CD8-positive, alpha-beta memory T cell (primary cell): ENCODE data around the gene PRDM5. TPM values are rescaled to one million over a fixed set of nuclear protein-coding genes. Genes with fewer than 3 reads are reported as not detected.

Experiments used
- CTCF ChIA-PET: fragments of 350-600 bp; sonication (Branson Sonifier 250); formaldehyde crosslinking; loops from one replicate; lab custom pipeline; 2021; ENCODE audit warnings: antibody characterized with exemption; lab: Charles Lee
- POLR2A ChIA-PET: fragments of 350-600 bp; sonication (Branson Sonifier 250); formaldehyde crosslinking; loops from one replicate; lab custom pipeline; 2021; ENCODE audit warnings: antibody characterized with exemption; lab: Charles Lee
- DNase-seq, 5 donors: peaks; one replicate each; pipeline versions ENCODE4 v3.0.0 to v3.0.0-alpha.2; 2020 to 2022; ENCODE audit warnings: mixed read lengths in 1 of 5
- H3K27ac ChIP-seq: one replicate; pipeline ENCODE4 v1.7.0; 2013; ENCODE audit warnings: low read depth, mild to moderate bottlenecking, low read length, moderate library complexity
- H3K27me3 ChIP-seq: 2 replicates; pipeline ENCODE4 v1.7.0; 2013; ENCODE audit warnings: low read length, mild to moderate bottlenecking; ENCODE audit not compliant: insufficient read depth, poor library complexity, severe bottlenecking
- H3K36me3 ChIP-seq: 2 replicates; pipeline ENCODE4 v1.7.0; 2013; ENCODE audit warnings: mild to moderate bottlenecking, low read length, moderate library complexity; ENCODE audit not compliant: insufficient read depth
- H3K4me1 ChIP-seq: 2 replicates; pipeline ENCODE4 v1.7.0; 2013; ENCODE audit warnings: mild to moderate bottlenecking, low read length, moderate library complexity; ENCODE audit not compliant: insufficient read depth
- H3K4me3 ChIP-seq: 2 replicates; pipeline ENCODE4 v1.7.0; 2013; ENCODE audit warnings: mild to moderate bottlenecking, low read length
- H3K9me3 ChIP-seq: 2 replicates; pipeline ENCODE4 v1.7.0; 2013; ENCODE audit warnings: mild to moderate bottlenecking, low read length
- H3K27ac Mint-ChIP-seq, 8 donors: one replicate each; pipeline ENCODE4 v1.8.0; 2020 to 2021; ENCODE audit warnings: mixed read lengths in 8 of 8, mild to moderate bottlenecking in 6 of 8, inconsistent platforms in 3 of 8, moderate library complexity in 3 of 8
- H3K27me3 Mint-ChIP-seq, 2 donors: one replicate each; pipeline ENCODE4 v1.8.0; 2020 to 2021; ENCODE audit warnings: mixed read lengths in 2 of 2, mild to moderate bottlenecking in 1 of 2, moderate library complexity in 1 of 2
- H3K36me3 Mint-ChIP-seq, 3 donors: one replicate each; pipeline ENCODE4 v1.8.0; 2020 to 2021; ENCODE audit warnings: mixed read lengths in 3 of 3, inconsistent platforms in 1 of 3, mild to moderate bottlenecking in 1 of 3
- H3K4me1 Mint-ChIP-seq, 3 donors: one replicate each; pipeline ENCODE4 v1.8.0; 2020 to 2021; ENCODE audit warnings: mixed read lengths in 3 of 3, inconsistent platforms in 1 of 3, mild to moderate bottlenecking in 1 of 3
- H3K4me3 Mint-ChIP-seq, 7 donors: one replicate each; pipeline ENCODE4 v1.8.0; 2020 to 2021; ENCODE audit warnings: mixed read lengths in 7 of 7, mild to moderate bottlenecking in 6 of 7, moderate library complexity in 4 of 7, inconsistent platforms in 2 of 7
- H3K9me3 Mint-ChIP-seq, 5 donors: one replicate each; pipeline ENCODE4 v1.8.0; 2020 to 2022; ENCODE audit warnings: mixed read lengths in 5 of 5, mild to moderate bottlenecking in 3 of 5, moderate library complexity in 2 of 5, inconsistent platforms in 1 of 5
- polyA plus RNA-seq: library from polyadenylated mRNA; unstranded; fragments of 300-500 nt; fragmentation: Illumina TruSeq; gene quantifications from one replicate; pipeline ENCODE4 v1.2.3, GENCODE V29; 2021
- total RNA-seq, 2 experiments: library from RNA; stranded (reverse); gene quantifications; one replicate each; pipeline ENCODE4 v1.2.3, GENCODE V29; 2021

PRDM5 gene
- total and polyA plus RNA-seq, 3 experiments from 2014 or later, result 0.08 to 0.63 (median 0.24) TPM

- DNase-seq, result no peak
- CTCF ChIA-PET, result no interaction called here
- Histone ChIP-seq H3K36me3 (no peaks in the 10 kb centered on the region), H3K27me3 (peaks cover 3% of the 10 kb centered on the region), H3K4me1 (no peaks in the 10 kb centered on the region), H3K27ac (no peak overlapping the region), H3K9me3 (no peaks in the 10 kb centered on the region), H3K4me3 (no peak overlapping the region)
- no peak overlapping the region for H3K4me3 Mint-ChIP-seq
- H3K36me3 Mint-ChIP-seq, result no peaks in the 10 kb centered on the region
- H3K27me3 Mint-ChIP-seq, result peaks cover 14 to 20% of the 10 kb centered on the region in 2 donors
- H3K27ac Mint-ChIP-seq, result no peak overlapping the region
- no peaks in the 10 kb centered on the region for H3K4me1 Mint-ChIP-seq
- peaks cover 1 to 9% (median 5%) of the 10 kb centered on the region in 5 donors for H3K9me3 Mint-ChIP-seq
- POLR2A ChIA-PET, result no interaction called here
Measured at GRCh38 chr4:120940547-120940946, 18.0 kb upstream of the PRDM5 start.

DNA sequence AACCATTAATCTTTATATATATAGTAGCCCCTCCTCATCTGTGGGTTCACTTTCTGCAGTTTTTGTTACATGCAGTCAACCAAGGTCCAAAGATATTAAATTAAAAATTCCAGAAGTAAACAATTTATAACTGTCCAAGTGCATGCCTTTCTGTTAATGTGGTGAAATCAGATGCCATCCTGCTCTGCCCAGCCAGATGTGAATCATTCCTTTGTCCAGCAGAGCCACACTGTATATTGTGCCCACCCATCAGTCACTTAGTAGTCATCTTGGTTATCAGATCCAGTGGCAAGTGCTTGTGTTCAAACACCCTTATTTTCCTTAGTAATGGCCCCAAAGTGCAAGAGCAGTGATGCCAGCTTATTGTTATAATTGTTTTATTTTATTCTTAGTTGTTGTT, 17.2 kb upstream of the PRDM5 start:
- CTCF ChIA-PET, result no interaction called here
- Mint-ChIP-seq H3K27ac (no peak overlapping the region), H3K27me3 (peaks cover 9 to 22% of the 10 kb centered on the region in 2 donors), H3K36me3 (no peaks in the 10 kb centered on the region), H3K9me3 (peaks cover 0 to 5% (median 4%) of the 10 kb centered on the region in 5 donors), H3K4me1 (no peaks in the 10 kb centered on the region), H3K4me3 (no peak overlapping the region)
- H3K4me3 ChIP-seq, result no peak overlapping the region
- H3K27me3 ChIP-seq, result peaks cover 3% of the 10 kb centered on the region
- H3K36me3 ChIP-seq, result no peaks in the 10 kb centered on the region
- no peaks in the 10 kb centered on the region for H3K9me3 ChIP-seq
- H3K4me1 ChIP-seq, result no peaks in the 10 kb centered on the region
- no peak overlapping the region for H3K27ac ChIP-seq
- POLR2A ChIA-PET, result no interaction called here
- no peak for DNase-seq

DNA sequence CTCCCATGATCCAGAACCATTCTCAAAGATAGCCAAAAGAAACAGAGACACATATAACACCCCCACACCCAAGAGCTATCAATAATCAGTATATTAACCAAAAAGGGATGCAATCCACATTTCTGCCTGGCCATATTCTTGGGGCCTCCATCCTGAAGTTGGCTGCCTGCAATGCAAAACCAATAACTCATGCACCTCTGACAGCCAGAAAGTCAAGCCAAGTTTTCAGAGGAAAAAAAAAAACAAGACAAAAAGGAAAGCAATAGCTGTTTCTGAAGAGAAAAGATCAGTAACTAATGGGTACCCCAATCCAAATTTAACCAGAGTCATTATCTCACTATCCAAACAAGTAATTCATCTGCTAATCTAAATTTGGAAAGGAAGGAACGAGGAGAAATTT, 7.3 kb upstream of the PRDM5 start:
- DNase-seq, result no peak
- Histone ChIP-seq H3K4me3 (no peak overlapping the region), H3K36me3 (no peaks in the 10 kb centered on the region), H3K27me3 (no peaks in the 10 kb centered on the region), H3K9me3 (no peaks in the 10 kb centered on the region), H3K27ac (no peak overlapping the region), H3K4me1 (no peaks in the 10 kb centered on the region)
- H3K27me3 Mint-ChIP-seq, result peaks cover 3 to 24% of the 10 kb centered on the region in 2 donors
- no peaks in the 10 kb centered on the region for H3K4me1 Mint-ChIP-seq
- H3K27ac Mint-ChIP-seq, result no peak overlapping the region
- H3K4me3 Mint-ChIP-seq, result no peak overlapping the region
- H3K9me3 Mint-ChIP-seq, result no peaks in the 10 kb centered on the region
- no peaks in the 10 kb centered on the region for H3K36me3 Mint-ChIP-seq
- ChIA-PET POLR2A (no interaction called here), CTCF (no interaction called here)

GRCh38 chr4:120927801-120928409, 5.4 kb upstream of the PRDM5 start:
- H3K27me3 Mint-ChIP-seq, result peaks cover 12 to 21% of the 10 kb centered on the region in 2 donors
- CTCF ChIA-PET, result no interaction called here
- POLR2A ChIA-PET, result no interaction called here
- H3K9me3 Mint-ChIP-seq, result no peaks in the 10 kb centered on the region
- no peak overlapping the region for H3K27ac Mint-ChIP-seq
- H3K36me3 Mint-ChIP-seq, result no peaks in the 10 kb centered on the region
- Histone ChIP-seq H3K36me3 (no peaks in the 10 kb centered on the region), H3K4me1 (no peaks in the 10 kb centered on the region), H3K9me3 (no peaks in the 10 kb centered on the region), H3K4me3 (no peak overlapping the region), H3K27me3 (no peaks in the 10 kb centered on the region), H3K27ac (no peak overlapping the region)
- no peak overlapping the region for H3K4me3 Mint-ChIP-seq
- no peak for DNase-seq
- H3K4me1 Mint-ChIP-seq, result peaks cover 3 to 8% (median 6%) of the 10 kb centered on the region in 3 donors

DNA sequence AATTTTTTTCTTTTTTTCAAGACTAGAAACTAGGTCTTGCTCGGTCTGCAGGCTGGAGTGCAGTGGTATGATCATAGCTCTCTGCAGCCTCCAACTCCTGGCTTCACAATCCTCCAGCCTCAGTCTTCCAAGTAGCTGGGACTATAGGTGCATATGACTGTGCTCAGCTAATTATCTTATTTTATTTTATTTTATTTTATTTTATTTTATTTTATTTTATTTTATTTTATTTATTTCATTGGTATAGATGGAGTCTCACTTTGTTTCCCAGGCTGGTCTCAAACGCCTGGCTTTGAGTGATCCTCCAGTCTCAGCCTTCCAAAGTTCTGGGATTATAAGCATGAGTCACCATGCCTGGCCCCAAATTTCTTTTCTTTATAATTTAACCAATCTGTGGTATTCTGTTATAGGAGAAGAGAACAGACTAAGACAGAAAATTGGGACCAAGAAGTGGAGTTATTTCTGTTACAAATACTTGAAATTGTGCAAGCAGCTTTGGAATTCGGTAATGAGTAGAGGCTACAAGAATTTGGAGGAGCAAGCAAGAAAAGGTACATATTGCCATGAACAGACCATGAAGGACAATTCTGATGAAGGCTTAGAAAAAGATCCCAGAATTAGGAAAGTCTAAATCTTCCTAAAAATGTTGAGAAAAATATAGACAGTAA, 4.0 kb upstream of the PRDM5 start:
- POLR2A ChIA-PET, result no interaction called here

DNA sequence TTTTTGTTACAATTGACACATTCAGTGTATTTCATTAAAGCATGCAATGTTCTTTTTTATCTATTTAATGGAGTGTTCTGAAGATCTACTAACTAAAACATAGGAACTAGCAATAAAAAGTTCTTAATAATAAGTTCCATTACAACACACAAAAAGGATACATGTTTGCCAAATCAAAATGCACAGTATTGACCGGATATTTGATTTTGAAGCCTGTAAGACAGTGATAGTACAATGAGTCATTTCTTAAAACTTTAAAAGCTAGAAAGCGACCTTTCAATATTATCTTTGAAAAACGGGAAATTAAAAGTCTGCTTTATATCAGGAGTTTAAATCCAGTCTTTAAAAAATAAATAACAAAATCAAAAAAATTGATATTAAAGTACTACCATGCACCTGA, 2.4 kb upstream of the PRDM5 start:
- Mint-ChIP-seq H3K27ac (no peak overlapping the region), H3K4me1 (peaks cover 9 to 17% (median 14%) of the 10 kb centered on the region in 3 donors), H3K4me3 (peak overlapping the region in 1 of 7 donors; percentile 33), H3K27me3 (peaks cover 17 to 25% of the 10 kb centered on the region in 2 donors), H3K9me3 (no peaks in the 10 kb centered on the region), H3K36me3 (peaks cover 0 to 3% (median 0%) of the 10 kb centered on the region in 3 donors)
- no peak for DNase-seq
- Histone ChIP-seq H3K9me3 (no peaks in the 10 kb centered on the region), H3K36me3 (no peaks in the 10 kb centered on the region), H3K4me3 (no peak overlapping the region), H3K4me1 (peaks cover 7% of the 10 kb centered on the region), H3K27ac (no peak overlapping the region), H3K27me3 (no peaks in the 10 kb centered on the region)
- ChIA-PET POLR2A (no interaction called here), CTCF (no interaction called here)

More for the DNA sequence above, 4.0 kb upstream of the PRDM5 start:
- CTCF ChIA-PET, result no interaction called here
- Histone ChIP-seq H3K9me3 (no peaks in the 10 kb centered on the region), H3K36me3 (no peaks in the 10 kb centered on the region), H3K27ac (no peak overlapping the region), H3K4me3 (no peak overlapping the region), H3K27me3 (no peaks in the 10 kb centered on the region), H3K4me1 (peaks cover 2% of the 10 kb centered on the region)
- Mint-ChIP-seq H3K4me3 (no peak overlapping the region), H3K36me3 (peaks cover 0 to 3% (median 0%) of the 10 kb centered on the region in 3 donors), H3K27ac (no peak overlapping the region), H3K9me3 (no peaks in the 10 kb centered on the region), H3K27me3 (peaks cover 17 to 24% of the 10 kb centered on the region in 2 donors), H3K4me1 (peaks cover 8 to 14% (median 11%) of the 10 kb centered on the region in 3 donors)
- DNase-seq, result no peak

DNA sequence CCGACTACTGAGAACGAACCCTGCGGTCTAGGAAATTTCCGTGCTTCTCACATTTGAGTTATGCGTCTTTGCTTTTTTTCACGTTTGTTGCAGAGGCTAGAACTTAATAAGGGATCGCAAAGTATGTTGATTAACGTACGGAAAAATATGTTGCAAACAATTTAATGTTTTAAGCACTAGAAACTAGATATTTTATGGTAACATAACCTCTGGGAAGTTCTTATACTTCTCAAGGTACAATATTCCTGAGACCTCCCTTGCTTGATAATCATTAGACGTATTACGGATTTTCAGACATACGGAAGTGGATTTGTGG, 639 bp upstream of the PRDM5 start:
- ChIA-PET POLR2A (no interaction called here), CTCF (no interaction called here)
- DNase-seq, result no peak
- Histone ChIP-seq H3K4me3 (peak overlapping the region; percentile 25), H3K9me3 (no peaks in the 10 kb centered on the region), H3K36me3 (no peaks in the 10 kb centered on the region), H3K4me1 (peaks cover 7% of the 10 kb centered on the region), H3K27me3 (no peaks in the 10 kb centered on the region), H3K27ac (no peak overlapping the region)
- Mint-ChIP-seq H3K4me1 (peaks cover 9 to 17% (median 14%) of the 10 kb centered on the region in 3 donors), H3K27ac (peak overlapping the region in 4 of 8 donors; percentile 12 to 85 (median 47)), H3K27me3 (peaks cover 17 to 33% of the 10 kb centered on the region in 2 donors), H3K4me3 (peak overlapping the region; percentile 80 to 87 (median 84)), H3K36me3 (peaks cover 0 to 3% (median 0%) of the 10 kb centered on the region in 3 donors), H3K9me3 (no peaks in the 10 kb centered on the region)
